HepG2 (cell line): ENCODE data around the gene ENAH. TPM values are rescaled to one million over a fixed set of nuclear protein-coding genes. Genes with fewer than 3 reads are reported as not detected.
"Not testable (repeated sequence)": the region's sequence is repeated elsewhere in the genome, so short reads cannot be mapped to it uniquely, and the experiment has no call there.

ENCODE experiments used
- ATAC-seq: fragments of 200-7000 bp; cut with Tn5 transposase; 3 replicates; pipeline ENCODE4 v1.9.1; 2020; ENCODE audit warnings: mild to moderate bottlenecking, moderate library complexity
- BruUV-seq: library from RNA; stranded (reverse); fragments of 400-500 nt; replicated peaks from 2 replicates; lab custom pipeline; 2021; lab: Mats Ljungman, UMichigan
- CTCF ChIA-PET: fragments of 300-600 bp; formaldehyde crosslinking; extraction: SDS; loops from one replicate; lab custom pipeline; 2021; ENCODE audit warnings: low total read pairs, inconsistent platforms, low intra/inter-chr PET ratio; lab: Yijun Ruan, JAX
- POLR2A ChIA-PET: fragments of 350-600 bp; sonication (Branson Sonifier 250); formaldehyde crosslinking; loops from one replicate; lab custom pipeline; 2020; ENCODE audit warnings: antibody characterized with exemption, inconsistent platforms; lab: Yijun Ruan, JAX
- DNase-seq: peaks from one replicate; pipeline ENCODE4 v3.0.0-alpha.2; 2015; ENCODE audit warnings: low spot score
- FAIRE-seq: peaks from 3 replicates; lab custom pipeline; 2011; peaks lifted over from hg19 to GRCh38; lab: Jason Lieb, UNC
- H2AFZ ChIP-seq: one replicate; pipeline ENCODE4 v1.6.1; 2011; ENCODE audit warnings: low read length, inconsistent platforms
- H3K27ac ChIP-seq: fragments of 300-600 bp; 3 replicates; pipeline ENCODE4 v1.8.0; 2011; ENCODE audit warnings: mixed run types, mild to moderate bottlenecking, mixed read lengths, low read length, inconsistent platforms; ENCODE audit not compliant: insufficient read depth; ENCODE audit errors: extremely low read length
- H3K27me3 ChIP-seq, 2 experiments: fragments of 200-600 bp in 1 of 2; 2 replicates in 1 of 2; 3 replicates in 1 of 2; pipeline versions ENCODE4 v1.6.0 to v1.8.0; 2011; ENCODE audit warnings: low read length in 2 of 2, mild to moderate bottlenecking in 2 of 2, moderate library complexity in 2 of 2, inconsistent platforms in 1 of 2; ENCODE audit not compliant: insufficient read depth in 2 of 2, control insufficient read depth in 1 of 2
- H3K36me3 ChIP-seq, 2 experiments: fragments of 200-600 bp in 1 of 2; replicated peaks in 1 of 2; 2 replicates in 1 of 2; 3 replicates in 1 of 2; pipeline versions ENCODE4 v1.5.1 to v1.8.0; 2011; ENCODE audit warnings: low read length in 2 of 2, inconsistent platforms in 1 of 2; ENCODE audit not compliant: insufficient read depth in 2 of 2, control insufficient read depth in 1 of 2
- H3K4me1 ChIP-seq: 2 replicates; pipeline ENCODE4 v1.5.1; 2012; ENCODE audit warnings: low read length, inconsistent platforms; ENCODE audit not compliant: insufficient read depth
- H3K4me2 ChIP-seq: 2 replicates; pipeline ENCODE4 v1.6.0; 2011; ENCODE audit warnings: low read depth, low read length, inconsistent platforms
- H3K4me3 ChIP-seq, 3 experiments: fragments of 200-600 bp in 1 of 3; sonication (generic), shearing (Covaris generic) in 1 of 3; replicated peaks in 1 of 3; 2 replicates each; pipeline ENCODE4 v1.5.1; 2011 to 2016; ENCODE audit warnings: low read length in 3 of 3, inconsistent platforms in 2 of 3, low read depth in 2 of 3, mild to moderate bottlenecking in 2 of 3, control low read depth in 1 of 3, mixed read lengths in 1 of 3; ENCODE audit not compliant: insufficient read depth in 1 of 3
- H3K79me2 ChIP-seq: one replicate; pipeline ENCODE4 v1.6.1; 2011; ENCODE audit warnings: low read length, inconsistent platforms; ENCODE audit not compliant: insufficient read depth
- H3K9ac ChIP-seq: 2 replicates; pipeline ENCODE4 v1.6.0; 2011; ENCODE audit warnings: mild to moderate bottlenecking, low read depth, low read length, inconsistent platforms; ENCODE audit not compliant: insufficient read depth
- H3K9me3 ChIP-seq: 2 replicates; pipeline ENCODE4 v1.5.1; 2012; ENCODE audit warnings: mild to moderate bottlenecking, low read length
- H4K20me1 ChIP-seq: 2 replicates; pipeline ENCODE4 v1.6.0; 2011; ENCODE audit warnings: inconsistent platforms, mild to moderate bottlenecking, low read length, moderate library complexity; ENCODE audit not compliant: insufficient read depth
- BHLHE40 ChIP-seq: IDR thresholded peaks from 2 replicates; pipeline ENCODE4 v1.6.1; 2011; ENCODE audit warnings: low read length, improper control_type of control experiment
- FIP1L1 ChIP-seq: fragments of 200-400 bp; formaldehyde crosslinking; IDR thresholded peaks from 2 replicates; pipeline ENCODE4 v1.6.1; 2018; ENCODE audit warnings: low read depth, mild to moderate bottlenecking, low read length, moderate library complexity, borderline replicate concordance; ENCODE audit not compliant: insufficient read depth
- MZF1 ChIP-seq: sonication (generic); formaldehyde crosslinking; IDR thresholded peaks from 2 replicates; pipeline ENCODE4 v1.8.1; 2023; ENCODE audit warnings: mild to moderate bottlenecking, missing genetic modification reagents, borderline replicate concordance
- NR2F6 ChIP-seq, 2 experiments: IDR thresholded peaks; 2 replicates each; pipeline ENCODE4 v1.6.1; 2016; ENCODE audit warnings: antibody characterized with exemption in 1 of 2, mild to moderate bottlenecking in 1 of 2
- RAD21 ChIP-seq: fragments of 450-650 bp; formaldehyde crosslinking; IDR thresholded peaks from 2 replicates; pipeline ENCODE4 v1.5.0; 2020; ENCODE audit warnings: mild to moderate bottlenecking
- SMC3 ChIP-seq: IDR thresholded peaks from 2 replicates; pipeline ENCODE4 v1.6.1; 2011; ENCODE audit warnings: low read length, improper control_type of control experiment
- STAG1 ChIP-seq: sonication (generic); formaldehyde crosslinking; IDR thresholded peaks from 2 replicates; pipeline ENCODE4 v1.4.0; 2020; ENCODE audit warnings: missing genetic modification reagents
- WGBS: methylation state at CpG from one replicate; pipeline ENCODE4 v1.1.6; 2017; ENCODE audit warnings: low lambda C conversion rate; 5-methylcytosine and 5-hydroxymethylcytosine counted together
- in situ Hi-C: cut with HindIII; loops from 2 replicates; pipeline ENCODE4 v1.10.0; 2017; ENCODE audit warnings: low pct_unique_long_range_greater_than_20kb; ENCODE audit not compliant: extremely low pct_ligation_motif_present
- intact Hi-C: fragments of 100-400 bp; cut with micrococcal nuclease; formaldehyde crosslinking; loops from one replicate; pipeline ENCODE4 v1.10.0; 2022; ENCODE audit not compliant: unreplicated experiment
- polyA plus RNA-seq, 8 experiments: library from polyadenylated mRNA; depleted of rRNA in 3 of 8; stranded (reverse) in 7 of 8; unstranded in 1 of 8; fragments of >200 nt; fragmentation: Illumina TruSeq in 4 of 8; extraction: Trizol in 4 of 8; gene quantifications; 2 replicates each; pipeline versions ENCODE4 v1.2.1 to v1.2.3, GENCODE V29; 2011 to 2016; ENCODE audit warnings: low read depth in 4 of 8, missing spikeins in 1 of 8, mixed read lengths in 1 of 8; ENCODE audit not compliant: insufficient read depth in 1 of 8
- total RNA-seq, 5 experiments: library from RNA; depleted of rRNA; stranded (reverse); fragments of >200 nt; fragmentation: Illumina TruSeq; extraction: Trizol; gene quantifications; 2 replicates each; pipeline ENCODE4 v1.2.3, GENCODE V29; 2016; ENCODE audit warnings: low read depth in 1 of 5
- TF ChIP-seq, protein P1 (sequence below): sonication (generic); formaldehyde crosslinking; IDR thresholded peaks from 2 replicates; pipeline ENCODE4 v1.5.0; 2020; ENCODE audit warnings: mild to moderate bottlenecking, missing genetic modification reagents, moderate library complexity

ENAH gene
- total and polyA plus RNA-seq, 2 of the 13 experiments (the other 11 are each of a cell fraction or from before 2014, with no cell fraction given) = 22.1 to 58.3 TPM

DNA sequence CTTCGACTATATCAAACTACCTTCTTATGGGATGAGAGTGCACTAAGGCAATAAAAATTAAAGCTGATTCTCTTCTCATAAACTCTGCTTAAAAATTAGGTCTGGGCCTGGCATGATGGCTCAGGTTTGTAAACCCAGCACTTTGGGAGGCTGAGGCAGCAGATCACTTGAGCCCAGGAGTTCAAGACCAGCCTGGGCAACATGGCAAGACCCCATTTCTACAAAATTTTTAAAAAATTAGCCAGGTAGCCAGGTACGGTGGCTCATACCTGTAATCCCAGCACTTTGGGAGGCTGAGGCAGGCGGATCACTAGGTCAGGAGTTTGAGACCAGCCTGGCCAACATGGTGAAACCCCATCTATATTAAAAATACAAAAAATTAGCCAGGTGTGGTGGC lies 3.3 kb upstream of the ENAH start:
- CTCF ChIA-PET, DNase-seq, H3K4me3 ChIP-seq, in situ Hi-C loops, H3K36me3 ChIP-seq, H2AFZ ChIP-seq, H3K9ac ChIP-seq, H4K20me1 ChIP-seq, H3K27me3 ChIP-seq, H3K9me3 ChIP-seq, H3K4me2 ChIP-seq, BruUV-seq, ATAC-seq, intact Hi-C loops, FAIRE-seq, H3K27ac ChIP-seq: not testable (repeated sequence)
- POLR2A ChIA-PET = interaction anchor here (1.0 to 1.4 kb wide), 2 partner anchors 91 to 112 kb away, joined by 3 to 5 read pairs; no protein-coding TSS in a partner anchor
- WGBS = 76% methylated on average over 3 of the region's 3 CpGs
- H3K79me2 ChIP-seq = peaks cover 11% of the 10 kb centered on the region
- H3K4me1 ChIP-seq = peaks cover 31% of the 10 kb centered on the region

DNA sequence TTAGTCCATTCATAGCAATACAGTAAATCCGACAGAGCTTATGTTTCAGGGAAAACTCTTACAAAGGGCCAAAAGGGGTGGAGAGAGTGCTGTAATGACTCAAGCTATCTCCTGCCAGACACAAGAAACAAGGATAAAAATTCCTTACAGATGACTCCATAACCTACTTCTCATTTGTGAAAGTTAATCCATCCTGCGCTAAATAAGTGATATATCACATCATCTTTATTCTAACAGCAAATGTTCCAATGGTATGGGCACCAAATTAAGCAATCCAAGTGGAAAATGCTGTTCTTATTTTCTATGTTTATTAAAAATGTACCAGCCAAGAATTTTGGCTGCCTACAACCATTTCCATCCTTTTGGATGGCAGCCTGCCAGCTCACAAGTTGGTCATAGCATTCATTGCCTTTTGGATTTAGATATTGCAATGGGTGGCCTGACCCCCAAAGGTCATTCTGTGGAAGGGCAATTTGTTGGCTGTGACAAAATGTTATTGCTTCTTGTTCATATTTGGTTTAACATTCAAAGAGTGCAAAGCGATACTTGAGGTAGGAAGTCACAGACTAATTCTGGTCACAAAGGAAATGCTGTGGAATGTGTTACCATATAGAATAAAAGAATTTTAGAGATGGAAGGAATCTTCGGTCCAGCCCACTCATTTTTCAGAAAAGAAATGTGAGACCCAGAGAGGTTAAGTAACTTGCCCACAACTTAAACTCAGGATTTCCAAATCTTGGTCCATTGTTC lies 2.8 kb upstream of the ENAH start:
- Histone ChIP-seq H3K27ac (no peak overlapping the region), H3K79me2 (peaks cover 17% of the 10 kb centered on the region), H3K27me3 (no peaks in the 10 kb centered on the region; a peak in 1 of 5 replicates), H3K4me2 (no peak overlapping the region), H3K36me3 (no peaks in the 10 kb centered on the region), H3K4me1 (peaks cover 31% of the 10 kb centered on the region), H4K20me1 (no peaks in the 10 kb centered on the region), H2AFZ (no peak overlapping the region), H3K4me3 (no peak overlapping the region), H3K9ac (no peak overlapping the region), H3K9me3 (no peaks in the 10 kb centered on the region)
- ChIA-PET POLR2A (interaction anchor here (1.0 to 1.7 kb wide), 5 partner anchors 16 to 114 kb away, joined by 3 to 9 read pairs (median 5); no protein-coding TSS in a partner anchor), CTCF (no interaction called here)
- peak; percentile 75 for FAIRE-seq
- DNase-seq = peak; percentile 60
- intact Hi-C loops = no loop called here
- 62% methylated on average over 4 of the region's 4 CpGs for WGBS
- ATAC-seq = no peak
- no TSS peak for BruUV-seq
- in situ Hi-C loops = no loop called here
- TF ChIP-seq MZF1 (no peak), RAD21 (CRISPR knock-in tag) (peak; percentile 33; the same call in 1 of the 2 replicates), FIP1L1 (no peak), STAG1 (CRISPR knock-in tag) (peak; percentile 64), SMC3 (peak; percentile 38; the same call in 1 of the 2 replicates), BHLHE40 (no peak), NR2F6 (IDR thresholded peaks at IDR 0.05) (no peak), NR2F6 (CRISPR knock-in tag; IDR thresholded peaks at IDR 0.05) (peak; percentile 31; the same call in 1 of the 2 replicates)
- TF ChIP-seq, protein P1, sequence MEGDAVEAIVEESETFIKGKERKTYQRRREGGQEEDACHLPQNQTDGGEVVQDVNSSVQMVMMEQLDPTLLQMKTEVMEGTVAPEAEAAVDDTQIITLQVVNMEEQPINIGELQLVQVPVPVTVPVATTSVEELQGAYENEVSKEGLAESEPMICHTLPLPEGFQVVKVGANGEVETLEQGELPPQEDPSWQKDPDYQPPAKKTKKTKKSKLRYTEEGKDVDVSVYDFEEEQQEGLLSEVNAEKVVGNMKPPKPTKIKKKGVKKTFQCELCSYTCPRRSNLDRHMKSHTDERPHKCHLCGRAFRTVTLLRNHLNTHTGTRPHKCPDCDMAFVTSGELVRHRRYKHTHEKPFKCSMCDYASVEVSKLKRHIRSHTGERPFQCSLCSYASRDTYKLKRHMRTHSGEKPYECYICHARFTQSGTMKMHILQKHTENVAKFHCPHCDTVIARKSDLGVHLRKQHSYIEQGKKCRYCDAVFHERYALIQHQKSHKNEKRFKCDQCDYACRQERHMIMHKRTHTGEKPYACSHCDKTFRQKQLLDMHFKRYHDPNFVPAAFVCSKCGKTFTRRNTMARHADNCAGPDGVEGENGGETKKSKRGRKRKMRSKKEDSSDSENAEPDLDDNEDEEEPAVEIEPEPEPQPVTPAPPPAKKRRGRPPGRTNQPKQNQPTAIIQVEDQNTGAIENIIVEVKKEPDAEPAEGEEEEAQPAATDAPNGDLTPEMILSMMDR (CRISPR knock-in tag) = peak; percentile 52
